ENCODE results near the gene RNF26.

RNF26 gene

DNA sequence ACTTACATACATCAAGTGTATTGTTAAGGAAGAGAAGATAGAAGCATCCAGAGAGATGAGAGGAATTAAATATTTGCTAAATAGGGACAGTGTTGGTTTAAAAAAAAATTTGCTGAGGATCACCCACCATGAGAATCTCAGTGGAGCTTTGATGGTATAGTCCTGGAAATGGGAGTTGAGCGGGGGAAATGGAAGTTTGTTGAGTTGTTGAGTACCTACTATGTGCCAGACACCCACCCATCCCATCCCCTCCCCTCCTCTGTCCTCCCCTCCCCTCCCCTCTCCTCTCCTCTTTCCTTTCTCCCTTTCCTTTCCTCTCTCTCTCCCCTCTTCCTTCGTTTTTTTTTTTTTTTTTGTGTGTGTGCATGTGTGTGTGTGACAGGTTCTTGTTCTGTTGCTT lies 16.9 kb downstream of the RNF26 start:
- H3K27me3 ChIP-seq, result no peaks in the 10 kb centered on the region
- no peak overlapping the region for H3K4me3 ChIP-seq (ENCODE audit: low read depth, low read length)
- no peaks in the 10 kb centered on the region for H3K36me3 ChIP-seq
- TF ChIP-seq, protein P1, sequence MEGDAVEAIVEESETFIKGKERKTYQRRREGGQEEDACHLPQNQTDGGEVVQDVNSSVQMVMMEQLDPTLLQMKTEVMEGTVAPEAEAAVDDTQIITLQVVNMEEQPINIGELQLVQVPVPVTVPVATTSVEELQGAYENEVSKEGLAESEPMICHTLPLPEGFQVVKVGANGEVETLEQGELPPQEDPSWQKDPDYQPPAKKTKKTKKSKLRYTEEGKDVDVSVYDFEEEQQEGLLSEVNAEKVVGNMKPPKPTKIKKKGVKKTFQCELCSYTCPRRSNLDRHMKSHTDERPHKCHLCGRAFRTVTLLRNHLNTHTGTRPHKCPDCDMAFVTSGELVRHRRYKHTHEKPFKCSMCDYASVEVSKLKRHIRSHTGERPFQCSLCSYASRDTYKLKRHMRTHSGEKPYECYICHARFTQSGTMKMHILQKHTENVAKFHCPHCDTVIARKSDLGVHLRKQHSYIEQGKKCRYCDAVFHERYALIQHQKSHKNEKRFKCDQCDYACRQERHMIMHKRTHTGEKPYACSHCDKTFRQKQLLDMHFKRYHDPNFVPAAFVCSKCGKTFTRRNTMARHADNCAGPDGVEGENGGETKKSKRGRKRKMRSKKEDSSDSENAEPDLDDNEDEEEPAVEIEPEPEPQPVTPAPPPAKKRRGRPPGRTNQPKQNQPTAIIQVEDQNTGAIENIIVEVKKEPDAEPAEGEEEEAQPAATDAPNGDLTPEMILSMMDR (IDR thresholded peaks at IDR 0.05; ENCODE audit: low read depth, low read length), result no peak
- H3K4me1 ChIP-seq, result peaks cover 4% of the 10 kb centered on the region
- no peak for DNase-seq
- H3K9me3 ChIP-seq, result no peaks in the 10 kb centered on the region

DNA sequence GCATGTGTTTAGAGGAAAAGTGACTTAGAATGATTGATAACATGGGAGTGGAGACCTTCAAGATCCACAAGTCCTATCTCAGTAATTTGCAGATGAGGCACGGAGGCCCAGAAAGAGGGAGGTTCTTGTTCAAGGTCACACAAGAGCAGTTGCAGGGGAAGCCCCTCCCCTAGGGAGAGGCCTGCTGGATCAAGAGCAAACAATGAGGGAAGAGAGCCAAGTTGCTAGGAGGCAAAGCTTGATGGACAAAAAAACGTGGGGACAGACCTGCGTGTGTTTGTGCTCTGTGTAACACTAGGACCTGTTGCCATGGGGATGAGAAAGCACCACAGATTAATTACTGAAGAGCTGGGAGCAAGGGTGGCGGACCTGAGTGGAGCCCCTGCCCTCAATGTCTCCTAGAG lies 18.5 kb downstream of the RNF26 start:
- no peaks in the 10 kb centered on the region for H3K9me3 ChIP-seq
- peaks cover 4% of the 10 kb centered on the region for H3K4me1 ChIP-seq
- peaks cover 4% of the 10 kb centered on the region for H3K36me3 ChIP-seq
- peak; percentile 64 for DNase-seq
- no peaks in the 10 kb centered on the region for H3K27me3 ChIP-seq
- H3K4me3 ChIP-seq (ENCODE audit: low read depth, low read length), result no peak overlapping the region
- TF ChIP-seq, protein P1 (IDR thresholded peaks at IDR 0.05; ENCODE audit: low read depth, low read length), result no peak

DNA sequence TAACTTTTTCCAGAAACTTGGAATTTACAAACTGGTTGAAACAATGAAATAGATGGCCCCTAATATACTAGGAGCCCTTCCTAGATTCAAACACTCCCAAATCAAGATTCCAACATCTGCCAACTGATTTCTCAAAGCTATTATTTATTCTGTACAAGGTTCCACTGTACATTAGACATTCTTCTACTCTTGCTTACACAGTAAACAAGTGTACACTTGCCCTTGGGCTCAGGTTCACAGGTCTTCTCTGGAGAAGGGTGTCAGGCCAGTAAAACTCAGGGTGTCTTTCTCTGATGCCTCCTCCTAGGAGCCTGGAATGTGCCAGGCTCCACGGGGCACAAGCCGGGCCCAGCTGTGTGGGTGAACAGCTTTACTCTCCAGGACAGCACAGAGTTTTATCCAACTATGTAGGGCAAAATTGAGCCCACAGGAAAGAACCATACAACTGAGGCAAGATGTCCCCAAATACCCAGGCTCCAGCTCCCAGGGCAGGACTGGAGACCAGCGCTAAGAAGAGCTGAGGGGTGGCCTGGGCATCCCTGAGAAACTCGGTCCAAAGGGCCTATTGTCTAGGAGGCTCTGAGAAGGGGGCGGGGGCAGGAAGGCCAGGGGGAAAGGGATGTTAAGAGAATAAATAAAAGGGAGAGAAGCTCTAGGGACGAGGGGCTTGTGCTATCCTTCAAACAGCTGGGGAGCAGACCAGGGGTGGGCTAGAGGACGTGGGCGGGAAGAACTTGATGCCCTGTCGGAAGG lies 20.9 kb downstream of the RNF26 start:
- TF ChIP-seq, protein P1 (IDR thresholded peaks at IDR 0.05; ENCODE audit: low read depth, low read length), result no peak
- no peak for DNase-seq
- H3K9me3 ChIP-seq, result no peaks in the 10 kb centered on the region
- H3K36me3 ChIP-seq, result peaks cover 16% of the 10 kb centered on the region
- H3K4me3 ChIP-seq (ENCODE audit: low read depth, low read length), result no peak overlapping the region
- no peaks in the 10 kb centered on the region for H3K27me3 ChIP-seq
- H3K4me1 ChIP-seq, result peaks cover 4% of the 10 kb centered on the region

DNA sequence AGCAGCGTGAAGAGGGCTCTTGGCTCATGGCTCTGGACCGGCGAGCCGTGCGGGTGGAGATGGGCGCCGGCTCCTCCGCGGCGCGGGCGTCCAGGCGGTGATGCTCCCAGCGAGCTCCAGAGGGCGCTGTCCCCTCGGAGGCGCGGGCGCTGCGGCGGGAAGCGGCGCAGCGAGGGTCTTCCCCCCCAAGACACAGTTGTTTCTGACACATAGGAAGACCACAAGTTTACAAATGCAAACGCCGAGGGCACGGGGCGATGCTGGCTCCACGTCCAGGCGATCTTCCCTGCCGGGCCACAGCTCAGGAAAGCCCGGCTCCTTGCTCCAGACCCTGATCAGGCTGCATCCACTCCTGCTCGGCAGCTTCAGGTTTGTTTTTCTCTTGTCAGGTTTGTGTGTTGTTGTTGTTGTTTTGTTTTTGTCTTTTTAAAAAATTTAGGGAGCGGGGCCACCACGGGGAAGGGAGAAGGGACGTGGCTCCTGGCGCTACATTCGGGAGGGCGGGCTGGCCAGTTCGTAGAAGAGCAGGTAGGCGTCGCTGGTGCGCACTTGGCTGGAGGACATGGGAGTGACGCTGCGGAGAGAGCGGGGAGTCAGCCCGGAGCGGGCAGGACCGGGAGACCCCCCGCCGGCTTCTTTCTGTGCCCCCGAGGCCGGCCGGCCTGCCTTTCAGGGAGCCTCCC lies 22.2 kb downstream of the RNF26 start:
- Histone ChIP-seq H3K4me3 (ENCODE audit: low read depth, low read length) (peak overlapping the region; percentile 68), H3K36me3 (peaks cover 16% of the 10 kb centered on the region), H3K4me1 (peaks cover 11% of the 10 kb centered on the region), H3K9me3 (no peaks in the 10 kb centered on the region), H3K27me3 (no peaks in the 10 kb centered on the region)
- TF ChIP-seq, protein P1 (IDR thresholded peaks at IDR 0.05; ENCODE audit: low read depth, low read length), result peak; percentile 81
- DNase-seq, result peak; percentile 90

DNA sequence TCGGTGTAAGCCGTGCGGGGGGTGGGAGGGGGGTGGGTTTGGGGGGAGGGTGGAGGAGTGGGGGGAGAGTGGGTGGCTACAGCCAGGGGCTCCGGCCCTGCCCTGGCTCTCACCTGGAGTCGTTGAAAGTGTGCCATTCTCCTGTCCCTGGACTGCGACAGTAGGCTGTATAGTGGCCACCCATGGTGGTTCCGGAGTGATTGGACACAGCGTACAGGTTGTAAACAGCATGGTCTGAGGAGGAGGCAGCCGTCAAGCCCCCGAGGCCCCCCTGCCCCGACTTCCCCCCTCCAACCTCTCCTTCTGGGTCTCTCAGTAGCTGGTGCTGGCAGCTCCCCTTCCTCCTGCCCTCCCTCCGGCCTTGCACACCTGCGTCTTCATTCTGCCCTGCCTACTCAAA lies 22.7 kb downstream of the RNF26 start:
- DNase-seq, result no peak
- H3K4me1 ChIP-seq, result peaks cover 16% of the 10 kb centered on the region
- peak overlapping the region; percentile 68 for H3K4me3 ChIP-seq (ENCODE audit: low read depth, low read length)
- TF ChIP-seq, protein P1 (IDR thresholded peaks at IDR 0.05; ENCODE audit: low read depth, low read length), result no peak
- no peaks in the 10 kb centered on the region for H3K27me3 ChIP-seq
- peaks cover 16% of the 10 kb centered on the region for H3K36me3 ChIP-seq
- no peaks in the 10 kb centered on the region for H3K9me3 ChIP-seq
